Measurements from ENCODE around the gene CHORDC1.
A peak's percentile ranks its signal among the peaks of the same experiment; 100 is the strongest.
"Not testable (repeated sequence)": the region's sequence is repeated elsewhere in the genome, so short reads cannot be mapped to it uniquely, and the experiment has no call there.

CHORDC1 gene

GRCh38 chr11:90219438-90219837 is 3.4 kb downstream of the CHORDC1 start:
- H3K4me3 ChIP-seq (ENCODE audit: low read depth, low read length) = no peak overlapping the region
- no peak for TF ChIP-seq CTCF (IDR thresholded peaks at IDR 0.05; ENCODE audit: control insufficient read depth, extremely low read depth, insufficient read depth)

GRCh38 chr11:90218606-90219005 is 4.2 kb downstream of the CHORDC1 start:
- no peak overlapping the region for H3K4me3 ChIP-seq (ENCODE audit: low read depth, low read length)
- DNase-seq (ENCODE audit: low read depth) = no peak
- TF ChIP-seq CTCF (IDR thresholded peaks at IDR 0.05; ENCODE audit: control insufficient read depth, extremely low read depth, insufficient read depth) = no peak

More at GRCh38 chr11:90219438-90219837, 3.4 kb downstream of the CHORDC1 start:
- DNase-seq (ENCODE audit: low read depth) = no peak

GRCh38 chr11:90216611-90217010 is 6.2 kb downstream of the CHORDC1 start:
- no peak for TF ChIP-seq CTCF (IDR thresholded peaks at IDR 0.05; ENCODE audit: control insufficient read depth, extremely low read depth, insufficient read depth)
- H3K4me3 ChIP-seq (ENCODE audit: low read depth, low read length) = no peak overlapping the region
- DNase-seq (ENCODE audit: low read depth) = no peak

- no peak overlapping the region for H3K4me3 ChIP-seq (ENCODE audit: low read depth, low read length)
- no peak for TF ChIP-seq CTCF (IDR thresholded peaks at IDR 0.05; ENCODE audit: control insufficient read depth, extremely low read depth, insufficient read depth)
- DNase-seq (ENCODE audit: low read depth) = no peak
Observed at GRCh38 chr11:90213322-90213721, 9.5 kb downstream of the CHORDC1 start.

GRCh38 chr11:90208857-90209256 is 14.0 kb downstream of the CHORDC1 start:
- no peak overlapping the region for H3K4me3 ChIP-seq (ENCODE audit: low read depth, low read length)
- TF ChIP-seq CTCF (IDR thresholded peaks at IDR 0.05; ENCODE audit: control insufficient read depth, extremely low read depth, insufficient read depth) = no peak
- no peak for DNase-seq (ENCODE audit: low read depth)

- not testable (repeated sequence) for H3K4me3 ChIP-seq (ENCODE audit: low read depth, low read length); DNase-seq (ENCODE audit: low read depth)
Observed at GRCh38 chr11:90207992-90208391, 14.9 kb downstream of the CHORDC1 start.

- DNase-seq (ENCODE audit: low read depth) = no peak
- TF ChIP-seq CTCF (IDR thresholded peaks at IDR 0.05; ENCODE audit: control insufficient read depth, extremely low read depth, insufficient read depth) = peak; percentile 77
- no peak overlapping the region for H3K4me3 ChIP-seq (ENCODE audit: low read depth, low read length)
Observed at GRCh38 chr11:90204832-90205646, 17.8 kb downstream of the CHORDC1 start.
